ENCODE data around the gene ING5. TPM values are rescaled to one million over a fixed set of nuclear protein-coding genes. Genes with fewer than 3 reads are reported as not detected.

The ING5 gene
- total and polyA plus RNA-seq, 2 donors (not counting 3 experiments of a cell fraction or from before 2014, with no cell fraction given): 24.5 to 33.4 TPM

DNA sequence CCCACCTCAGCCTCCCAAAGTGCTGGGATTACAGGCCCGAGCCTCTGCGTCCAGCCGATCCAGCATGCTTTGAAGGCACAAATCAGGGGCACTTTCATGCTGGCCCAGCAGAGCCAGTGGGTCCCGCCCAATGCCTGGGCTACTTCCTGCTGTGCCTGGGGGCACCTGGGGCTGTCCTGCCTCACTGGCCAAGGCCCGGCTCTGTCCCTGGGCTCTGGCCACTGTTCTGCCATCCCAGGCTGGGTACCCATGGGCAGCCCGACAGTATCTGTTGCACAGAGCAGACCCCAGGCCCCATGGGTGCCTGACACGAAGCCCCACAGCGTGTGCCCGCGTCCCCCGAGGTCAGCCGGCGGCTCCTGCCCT, 68.0 kb downstream of the ING5 start:
- Histone ChIP-seq H3K9me1 (replicated peaks; ENCODE audit: control insufficient read depth, extremely low read depth, insufficient read depth, low read length) (no peaks in the 10 kb centered on the region), H3K36me3 (ENCODE audit: control insufficient read depth in 2 of 2, extremely low read depth in 1 of 2, insufficient read depth in 2 of 2, low read length in 2 of 2) (peaks cover 0 to 2% of the 10 kb centered on the region in 2 experiments), H2AFZ (ENCODE audit: low read depth, low read length) (no peak overlapping the region), H3K4me3 (replicated peaks in 1 of 3; ENCODE audit: insufficient read depth in 1 of 3, low read depth in 1 of 3, low read length in 3 of 3) (no peak overlapping the region), H4K20me1 (replicated peaks; ENCODE audit: control insufficient read depth, extremely low read depth, insufficient read depth, low read length) (no peaks in the 10 kb centered on the region), H3K27me3 (ENCODE audit: control insufficient read depth in 2 of 2, insufficient read depth in 2 of 2, low read length in 2 of 2) (no peaks in the 10 kb centered on the region), H3K4me2 (ENCODE audit: insufficient read depth, low read length) (no peak overlapping the region), H3K9me3 (replicated peaks; ENCODE audit: control insufficient read depth, insufficient read depth, low read length) (no peaks in the 10 kb centered on the region), H3K79me2 (ENCODE audit: control insufficient read depth, insufficient read depth, low read length) (no peaks in the 10 kb centered on the region), H3K4me1 (ENCODE audit: control insufficient read depth, extremely low read depth, insufficient read depth, low read length) (peaks cover 5% of the 10 kb centered on the region), H3K9ac (replicated peaks; ENCODE audit: extremely low read depth, insufficient read depth, low read length) (no peak overlapping the region), H3K27ac (ENCODE audit: insufficient read depth, low read depth, low read length) (no peak overlapping the region)
- ChIA-PET CTCF (no interaction called here), POLR2A (no interaction called here)
- DNase-seq (ENCODE audit: low read depth, low spot score) (no peak), FAIRE-seq (no peak)
- intact Hi-C loops (cut with micrococcal nuclease): no loop called here
- no TSS peak for BruUV-seq (replicated peaks)
- dilution Hi-C loops (cut with MboI; ENCODE audit: extremely low pct_ligation_motif_present, low sequenced_read_pairs): no loop called here
- TF ChIP-seq GATA2 (IDR thresholded peaks at IDR 0.05; ENCODE audit: insufficient read depth, insufficient read length, low read depth, low read length): no peak
- TF ChIP-seq POLR2AphosphoS5 (IDR thresholded peaks at IDR 0.05; ENCODE audit: insufficient read depth, low read depth, low read length): no peak
- no peak for TF ChIP-seq FOS (IDR thresholded peaks at IDR 0.05; ENCODE audit: borderline replicate concordance, insufficient read depth, low read length)
- TF ChIP-seq, protein P1, sequence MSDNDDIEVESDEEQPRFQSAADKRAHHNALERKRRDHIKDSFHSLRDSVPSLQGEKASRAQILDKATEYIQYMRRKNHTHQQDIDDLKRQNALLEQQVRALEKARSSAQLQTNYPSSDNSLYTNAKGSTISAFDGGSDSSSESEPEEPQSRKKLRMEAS (IDR thresholded peaks at IDR 0.05; ENCODE audit: insufficient read depth, insufficient read length): no peak
- TF ChIP-seq MYC (IDR thresholded peaks at IDR 0.05; ENCODE audit: low read depth, low read length): no peak

DNA sequence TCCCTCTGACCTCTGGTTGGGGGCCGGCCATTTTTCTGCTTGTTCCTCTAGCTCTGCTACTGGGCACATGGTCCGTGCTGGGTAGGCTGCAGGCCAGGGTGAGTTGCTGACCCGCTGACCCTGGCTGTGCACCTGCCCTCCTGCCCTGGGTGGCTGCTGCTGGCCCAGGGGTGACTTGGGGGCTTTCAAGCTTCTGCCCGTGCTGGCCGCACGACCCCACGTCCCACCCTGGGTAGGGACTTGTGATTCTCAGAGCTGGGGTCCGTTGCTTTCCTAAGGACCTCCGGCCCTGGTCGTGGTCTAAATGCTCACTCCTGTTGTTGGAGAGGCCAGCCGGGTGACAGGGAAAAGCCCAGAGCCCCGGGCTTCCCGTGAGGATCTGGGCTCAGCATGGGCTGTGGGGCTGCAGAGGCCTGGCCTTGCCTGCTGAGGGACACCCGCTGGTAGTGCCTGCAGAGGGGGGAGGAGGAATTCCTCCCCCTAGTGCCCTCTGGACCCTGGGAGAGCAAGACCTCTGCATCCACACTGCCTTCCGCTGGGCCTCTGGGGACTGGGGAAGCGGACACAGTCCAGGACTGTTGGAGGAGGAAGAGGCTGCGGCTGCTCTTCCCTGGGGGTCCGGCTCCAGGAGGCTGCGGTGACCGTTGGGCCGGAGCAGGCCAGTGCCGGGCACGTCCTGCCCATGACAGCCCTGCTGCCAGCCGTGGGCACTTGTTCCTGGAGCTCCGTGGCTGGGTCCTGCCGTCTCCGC, 68.5 kb downstream of the ING5 start:
- no peak overlapping the region for H3K27ac ChIP-seq (ENCODE audit: insufficient read depth, low read depth, low read length)
- H3K9ac ChIP-seq (replicated peaks; ENCODE audit: extremely low read depth, insufficient read depth, low read length): no peak overlapping the region
- BruUV-seq (replicated peaks): no TSS peak
- no peaks in the 10 kb centered on the region for H3K9me1 ChIP-seq (replicated peaks; ENCODE audit: control insufficient read depth, extremely low read depth, insufficient read depth, low read length)
- H3K4me1 ChIP-seq (ENCODE audit: control insufficient read depth, extremely low read depth, insufficient read depth, low read length): peaks cover 5% of the 10 kb centered on the region
- ChIA-PET POLR2A (no interaction called here), CTCF (no interaction called here)
- no peak for TF ChIP-seq GATA2 (IDR thresholded peaks at IDR 0.05; ENCODE audit: insufficient read depth, insufficient read length, low read depth, low read length)
- TF ChIP-seq JUN (IDR thresholded peaks at IDR 0.05; ENCODE audit: borderline replicate concordance, insufficient read depth, insufficient read length, low read depth): no peak
- TF ChIP-seq POLR2A (IDR thresholded peaks at IDR 0.05; ENCODE audit: low read depth, low read length): no peak
- TF ChIP-seq, protein P2, sequence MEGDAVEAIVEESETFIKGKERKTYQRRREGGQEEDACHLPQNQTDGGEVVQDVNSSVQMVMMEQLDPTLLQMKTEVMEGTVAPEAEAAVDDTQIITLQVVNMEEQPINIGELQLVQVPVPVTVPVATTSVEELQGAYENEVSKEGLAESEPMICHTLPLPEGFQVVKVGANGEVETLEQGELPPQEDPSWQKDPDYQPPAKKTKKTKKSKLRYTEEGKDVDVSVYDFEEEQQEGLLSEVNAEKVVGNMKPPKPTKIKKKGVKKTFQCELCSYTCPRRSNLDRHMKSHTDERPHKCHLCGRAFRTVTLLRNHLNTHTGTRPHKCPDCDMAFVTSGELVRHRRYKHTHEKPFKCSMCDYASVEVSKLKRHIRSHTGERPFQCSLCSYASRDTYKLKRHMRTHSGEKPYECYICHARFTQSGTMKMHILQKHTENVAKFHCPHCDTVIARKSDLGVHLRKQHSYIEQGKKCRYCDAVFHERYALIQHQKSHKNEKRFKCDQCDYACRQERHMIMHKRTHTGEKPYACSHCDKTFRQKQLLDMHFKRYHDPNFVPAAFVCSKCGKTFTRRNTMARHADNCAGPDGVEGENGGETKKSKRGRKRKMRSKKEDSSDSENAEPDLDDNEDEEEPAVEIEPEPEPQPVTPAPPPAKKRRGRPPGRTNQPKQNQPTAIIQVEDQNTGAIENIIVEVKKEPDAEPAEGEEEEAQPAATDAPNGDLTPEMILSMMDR (IDR thresholded peaks at IDR 0.05; ENCODE audit: extremely low read depth in 1 of 2, insufficient read depth in 1 of 2, low read depth in 1 of 2, low read length in 2 of 2): no peak
- TF ChIP-seq FOS (IDR thresholded peaks at IDR 0.05; ENCODE audit: borderline replicate concordance, insufficient read depth, low read length): no peak
- H3K4me3 ChIP-seq (replicated peaks in 1 of 3; ENCODE audit: insufficient read depth in 1 of 3, low read depth in 1 of 3, low read length in 3 of 3): no peak overlapping the region
- DNase-seq (ENCODE audit: low read depth, low spot score): no peak
- FAIRE-seq: no peak
- H3K79me2 ChIP-seq (ENCODE audit: control insufficient read depth, insufficient read depth, low read length): no peaks in the 10 kb centered on the region
- intact Hi-C loops (cut with micrococcal nuclease): no loop called here
- no peaks in the 10 kb centered on the region for H3K9me3 ChIP-seq (replicated peaks; ENCODE audit: control insufficient read depth, insufficient read depth, low read length)
- no peaks in the 10 kb centered on the region for H4K20me1 ChIP-seq (replicated peaks; ENCODE audit: control insufficient read depth, extremely low read depth, insufficient read depth, low read length)
- dilution Hi-C loops (cut with MboI; ENCODE audit: extremely low pct_ligation_motif_present, low sequenced_read_pairs): no loop called here
- peaks cover 0 to 2% of the 10 kb centered on the region in 2 experiments for H3K36me3 ChIP-seq (ENCODE audit: control insufficient read depth in 2 of 2, extremely low read depth in 1 of 2, insufficient read depth in 2 of 2, low read length in 2 of 2)
- no peak overlapping the region for H3K4me2 ChIP-seq (ENCODE audit: insufficient read depth, low read length)
- no peaks in the 10 kb centered on the region for H3K27me3 ChIP-seq (ENCODE audit: control insufficient read depth in 2 of 2, insufficient read depth in 2 of 2, low read length in 2 of 2)
- no peak overlapping the region for H2AFZ ChIP-seq (ENCODE audit: low read depth, low read length)

Data from endothelial cell of umbilical vein (primary cell).